NCI-H1436 treated with DMSO at 0.1 percent for 48 hours (cell line): ENCODE results near the gene INSRR.

Experiments used
- DNase-seq: peaks from one replicate; lab custom pipeline; 2025; lab: John Stamatoyannopoulos, UW

INSRR gene

DNA sequence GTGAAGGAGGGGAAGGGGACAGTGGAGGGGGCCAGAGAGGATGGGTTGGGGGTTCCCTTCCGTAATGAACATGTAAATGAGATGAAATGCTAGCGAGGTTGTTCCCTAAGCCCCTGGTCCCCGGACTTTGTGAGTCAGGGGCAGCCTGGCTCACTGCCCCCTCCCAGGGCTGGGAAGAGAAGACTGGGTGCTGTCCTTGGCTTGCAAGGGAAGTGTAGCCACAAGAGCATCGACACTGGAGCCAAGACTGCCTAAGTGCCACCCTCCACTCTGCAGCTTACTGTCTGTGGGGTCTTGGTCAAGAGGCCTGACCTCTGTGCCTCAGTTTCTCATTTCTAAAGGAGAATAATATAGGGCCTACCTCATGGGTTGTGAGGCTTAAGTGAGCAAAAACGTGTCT, 35.1 kb upstream of the INSRR start:
- DNase-seq: no peak

- DNase-seq: no peak
Measured at GRCh38 chr1:156893048-156893953, 34.4 kb upstream of the INSRR start, which contains the start of gene PEAR1. Gene PEAR1, plus strand, starts transcription at chr1:156893718. Its CDS starts 10,209 bp downstream, at chr1:156903927.

GRCh38 chr1:156892190-156893047, 33.5 kb upstream of the INSRR start:
- peak; percentile 15 for DNase-seq

DNA sequence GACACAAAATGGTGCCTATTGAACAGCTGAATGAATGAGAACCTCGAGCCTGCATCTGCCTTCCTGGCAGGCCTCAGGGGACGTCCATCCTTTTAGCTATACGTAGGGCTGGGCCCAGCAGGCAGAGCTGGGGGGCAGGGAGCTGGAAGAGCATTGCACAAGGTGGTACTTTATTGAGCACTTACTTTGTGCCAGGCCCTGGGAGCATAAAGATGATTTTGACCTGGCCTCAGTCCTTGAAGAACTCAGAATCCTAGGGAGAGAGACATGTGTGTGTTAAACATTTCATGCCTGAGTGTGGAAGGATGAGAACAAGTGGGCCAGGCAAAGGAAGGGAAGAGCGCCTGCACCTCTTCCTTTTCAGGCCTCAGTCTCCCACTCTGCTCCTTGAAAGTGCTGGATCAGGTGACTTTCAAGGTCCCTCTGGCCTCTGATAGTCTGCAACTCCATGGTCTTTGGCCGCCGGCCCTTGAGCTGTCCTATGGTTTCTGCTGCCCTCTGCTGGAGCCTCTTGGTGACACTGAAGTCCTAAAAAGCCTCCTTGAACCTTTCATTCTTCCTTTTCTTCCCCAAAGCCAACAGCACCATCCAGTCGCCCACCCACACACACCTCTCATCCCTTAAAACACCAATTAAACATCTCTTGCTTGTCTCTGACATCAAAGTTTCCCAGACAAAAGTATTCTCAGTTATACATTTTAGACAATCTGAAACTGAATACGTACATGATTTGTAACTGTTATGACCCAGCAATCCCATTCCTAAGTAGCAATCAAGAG, 31.1 kb upstream of the INSRR start:
- no peak for DNase-seq

DNA sequence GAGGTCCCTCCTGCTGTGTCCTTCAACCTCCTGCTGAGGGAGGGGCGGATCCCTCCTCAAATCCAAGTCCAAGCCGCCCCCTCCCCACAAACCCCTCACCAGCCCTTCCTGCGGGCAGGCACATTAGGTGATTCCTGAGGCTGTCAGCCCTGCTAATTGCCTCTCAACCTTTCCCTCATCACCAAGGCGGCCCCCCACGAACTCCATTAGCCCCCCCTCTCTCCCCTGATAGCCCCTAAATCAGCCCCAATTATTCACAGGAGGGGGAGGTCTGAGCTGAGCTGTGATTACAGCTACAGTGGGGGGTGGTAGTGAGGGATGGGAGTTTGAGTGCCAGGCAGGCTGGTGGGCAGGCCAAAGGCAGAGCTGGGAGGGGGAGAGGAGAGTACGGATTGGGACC, 28.8 kb upstream of the INSRR start:
- DNase-seq: no peak

DNA sequence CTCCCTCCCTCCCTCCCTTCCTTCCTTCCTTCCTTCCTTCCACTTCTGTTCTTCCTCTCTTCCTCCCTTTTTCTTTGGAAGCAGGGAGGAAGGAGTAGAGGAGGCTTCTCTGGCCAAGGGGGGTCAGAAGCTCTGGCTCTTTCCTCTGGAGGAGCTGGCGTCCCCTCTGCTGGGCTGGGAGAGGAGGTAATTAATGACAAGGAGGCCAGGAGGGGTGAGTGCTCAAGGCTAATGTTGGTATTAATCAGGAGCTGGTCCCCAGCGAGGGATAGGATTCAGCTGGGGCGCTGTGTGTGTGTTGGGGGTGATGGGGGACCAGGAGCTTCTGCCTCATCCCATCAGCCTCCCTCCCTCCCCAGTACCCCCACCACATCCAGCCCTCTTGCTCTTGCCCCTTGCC, 28.4 kb upstream of the INSRR start:
- DNase-seq: no peak

- no peak for DNase-seq
Measured at GRCh38 chr1:156886583-156887281, 27.8 kb upstream of the INSRR start.

- DNase-seq: no peak
Measured at GRCh38 chr1:156885880-156886355, 27.0 kb upstream of the INSRR start.

GRCh38 chr1:156885314-156885713, 26.4 kb upstream of the INSRR start:
- no peak for DNase-seq

- DNase-seq: no peak
Measured at GRCh38 chr1:156884560-156885184, 25.8 kb upstream of the INSRR start.

- no peak for DNase-seq
Measured at GRCh38 chr1:156883919-156884318, 25.0 kb upstream of the INSRR start.

DNA sequence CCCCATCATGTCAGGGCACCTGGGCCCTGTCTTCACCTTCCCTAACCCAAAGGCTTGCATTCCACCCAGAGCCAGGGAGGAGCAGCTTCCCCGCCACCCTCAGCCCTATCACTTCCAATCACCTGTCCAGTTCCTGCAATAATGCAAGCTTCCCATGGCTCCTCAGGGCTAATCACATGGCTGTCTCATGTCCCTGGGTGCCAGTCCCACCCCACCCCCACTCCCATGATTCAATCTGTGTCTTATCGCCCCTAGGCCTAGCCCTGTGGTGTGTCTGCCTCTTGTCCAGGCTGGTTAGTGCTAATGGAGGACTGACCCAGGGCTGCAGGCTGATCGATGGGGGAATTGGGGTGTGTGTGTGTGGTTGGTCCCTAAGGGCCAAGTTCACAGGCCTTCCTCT, 23.6 kb upstream of the INSRR start:
- no peak for DNase-seq

DNA sequence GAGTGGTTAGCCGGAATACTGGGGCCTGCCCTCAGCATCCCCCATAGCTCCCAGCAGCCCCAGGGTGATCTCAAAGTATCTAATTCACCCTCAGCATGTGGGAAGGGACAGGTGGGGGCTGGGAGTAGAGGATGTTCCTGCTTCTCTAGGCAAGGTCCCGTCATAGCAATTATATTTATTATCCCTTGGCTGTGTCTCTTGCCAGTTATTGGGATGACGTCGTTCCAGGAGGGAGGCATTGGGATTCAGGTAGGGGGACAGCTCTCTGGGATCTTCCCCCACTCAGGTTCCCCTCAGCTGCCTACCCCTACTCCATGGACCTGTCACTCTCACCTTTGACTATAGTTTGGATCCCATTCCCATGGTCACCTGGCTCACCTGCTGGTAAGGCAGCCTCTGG, 22.7 kb upstream of the INSRR start:
- no peak for DNase-seq

DNA sequence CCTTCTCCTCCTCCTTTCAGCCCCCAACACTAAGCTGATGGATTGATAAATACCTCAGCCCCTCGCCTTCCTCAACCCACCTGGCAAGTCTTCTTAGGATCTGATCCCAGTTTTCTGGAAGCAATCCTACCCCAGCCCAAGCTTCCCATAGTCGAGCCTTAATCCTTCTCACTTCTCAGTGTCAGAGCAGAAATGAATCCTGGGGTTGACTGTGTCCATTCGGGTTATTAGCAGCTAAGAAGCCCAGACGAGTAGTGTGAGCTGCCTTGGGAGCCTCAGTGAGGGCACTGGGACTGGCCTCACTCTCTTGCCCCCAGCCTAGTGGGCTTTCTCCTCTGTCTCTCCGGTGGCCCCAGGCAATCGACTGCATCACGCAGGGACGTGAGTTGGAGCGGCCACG, 22.2 kb upstream of the INSRR start:
- no peak for DNase-seq

DNA sequence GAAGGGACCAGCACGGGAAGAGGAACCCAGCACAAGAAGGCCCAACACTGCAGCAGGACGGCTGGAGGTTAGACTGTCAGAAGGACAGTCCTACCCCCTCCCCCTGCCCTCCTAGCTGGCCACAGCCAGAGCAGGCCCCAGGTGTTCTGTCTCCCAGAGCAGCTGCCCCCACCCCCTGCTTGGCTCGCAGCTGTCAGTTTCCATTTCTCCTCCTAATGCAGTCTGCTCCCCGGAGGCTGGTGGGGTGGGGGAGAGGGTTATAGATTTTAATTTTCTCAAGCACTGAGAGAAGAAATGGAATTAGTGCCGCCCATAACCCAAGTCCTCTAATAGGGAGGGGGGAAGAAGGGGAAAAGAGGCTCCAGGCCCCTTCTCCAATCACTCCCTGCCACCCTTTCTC, 21.6 kb upstream of the INSRR start:
- DNase-seq: no peak

- no peak for DNase-seq
Measured at GRCh38 chr1:156879876-156880275, 21.0 kb upstream of the INSRR start.

DNA sequence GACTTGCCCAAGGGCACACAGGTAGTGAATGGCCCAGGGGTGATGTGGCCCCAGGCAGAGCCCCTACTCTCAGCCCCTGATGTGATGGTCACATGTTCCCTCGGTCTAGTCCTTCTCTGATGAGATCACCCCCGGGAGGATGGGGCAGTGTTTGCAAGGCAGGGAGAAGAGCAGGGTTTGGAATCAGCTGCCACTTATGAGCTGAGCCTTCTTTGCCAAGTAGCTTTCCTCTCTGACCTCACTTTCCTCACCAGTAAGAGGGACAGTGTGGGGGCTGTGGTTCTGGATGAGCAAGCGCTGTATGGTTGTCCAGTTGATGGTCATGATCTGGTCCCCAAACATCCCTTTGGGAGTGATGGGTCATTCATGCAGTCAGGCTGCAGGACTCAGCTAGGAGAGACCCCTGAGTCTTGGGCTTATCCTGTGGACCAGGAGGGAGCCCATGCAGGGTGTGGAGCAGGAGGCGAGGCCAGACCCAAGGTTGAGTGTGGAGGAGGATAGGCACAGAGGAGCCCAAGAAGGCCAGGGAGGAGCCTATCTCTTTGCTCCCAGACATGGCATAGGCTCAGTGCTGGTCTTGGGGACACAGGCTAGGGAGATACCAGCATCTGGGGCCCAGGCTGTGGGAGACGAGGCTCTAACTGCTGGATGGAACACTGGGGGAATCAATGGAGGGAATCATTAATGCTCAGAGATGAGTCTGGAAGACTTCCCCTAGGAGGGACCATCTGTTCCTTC, 18.7 kb upstream of the INSRR start:
- no peak for DNase-seq

DNA sequence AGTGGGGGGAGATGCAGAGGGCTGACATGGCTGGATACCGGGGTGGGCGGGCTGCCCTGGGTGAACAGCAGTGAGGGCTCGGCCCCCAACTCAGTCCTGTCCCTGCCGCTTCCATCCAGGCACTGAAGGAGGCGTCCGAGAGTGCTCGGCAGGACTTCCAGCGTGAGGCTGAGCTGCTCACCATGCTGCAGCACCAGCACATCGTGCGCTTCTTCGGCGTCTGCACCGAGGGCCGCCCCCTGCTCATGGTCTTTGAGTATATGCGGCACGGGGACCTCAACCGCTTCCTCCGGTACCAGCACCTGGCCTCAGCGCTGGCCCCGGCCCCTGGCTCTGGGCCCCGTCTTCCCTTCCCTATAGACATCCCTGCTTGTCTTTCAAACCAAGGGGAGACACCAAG, 17.4 kb upstream of the INSRR start:
- no peak for DNase-seq

GRCh38 chr1:156875341-156875615, 16.4 kb upstream of the INSRR start:
- DNase-seq: no peak

GRCh38 chr1:156874572-156875340, 15.8 kb upstream of the INSRR start:
- DNase-seq: no peak
